Mammary epithelial cell (primary cell): ENCODE results near the gene UNC79.

ENCODE experiments used
- EZH2 ChIP-seq: IDR thresholded peaks from 2 replicates; pipeline ENCODE4 v1.6.1; 2012; ENCODE audit warnings: low read length, inconsistent platforms, borderline replicate concordance
- TF ChIP-seq, protein P1 (sequence below), 2 donors: IDR thresholded peaks in 1 of 2; conservative IDR thresholded peaks in 1 of 2; 2 replicates each; pipeline ENCODE4 v1.5.1; 2011 to 2012; ENCODE audit warnings: inconsistent platforms in 2 of 2, low read length in 2 of 2, mild to moderate bottlenecking in 2 of 2, control low read depth in 1 of 2, low read depth in 1 of 2; ENCODE audit not compliant: insufficient read depth in 1 of 2; ENCODE audit errors: extremely low read depth in 1 of 2

DNA sequence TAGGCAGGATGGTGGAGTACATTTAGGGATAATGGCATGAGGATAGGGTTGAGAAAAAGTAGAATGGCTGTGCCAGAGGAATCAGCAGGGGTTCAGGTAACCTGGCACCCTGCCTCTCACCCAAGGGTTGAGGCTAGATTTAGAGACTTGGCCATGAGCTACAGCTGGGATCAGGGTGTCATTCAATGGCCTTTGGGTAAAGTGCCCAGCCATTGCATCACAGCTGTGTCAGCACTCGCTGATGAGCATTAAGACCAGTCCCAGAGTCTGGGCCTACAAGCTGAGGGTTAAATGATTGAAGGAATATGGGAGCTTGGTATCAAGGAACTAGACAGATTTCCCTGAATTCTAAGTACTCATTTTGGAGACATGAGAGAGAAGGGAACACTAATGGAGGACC is 243.6 kb downstream of the UNC79 start:
- TF ChIP-seq, protein P1, sequence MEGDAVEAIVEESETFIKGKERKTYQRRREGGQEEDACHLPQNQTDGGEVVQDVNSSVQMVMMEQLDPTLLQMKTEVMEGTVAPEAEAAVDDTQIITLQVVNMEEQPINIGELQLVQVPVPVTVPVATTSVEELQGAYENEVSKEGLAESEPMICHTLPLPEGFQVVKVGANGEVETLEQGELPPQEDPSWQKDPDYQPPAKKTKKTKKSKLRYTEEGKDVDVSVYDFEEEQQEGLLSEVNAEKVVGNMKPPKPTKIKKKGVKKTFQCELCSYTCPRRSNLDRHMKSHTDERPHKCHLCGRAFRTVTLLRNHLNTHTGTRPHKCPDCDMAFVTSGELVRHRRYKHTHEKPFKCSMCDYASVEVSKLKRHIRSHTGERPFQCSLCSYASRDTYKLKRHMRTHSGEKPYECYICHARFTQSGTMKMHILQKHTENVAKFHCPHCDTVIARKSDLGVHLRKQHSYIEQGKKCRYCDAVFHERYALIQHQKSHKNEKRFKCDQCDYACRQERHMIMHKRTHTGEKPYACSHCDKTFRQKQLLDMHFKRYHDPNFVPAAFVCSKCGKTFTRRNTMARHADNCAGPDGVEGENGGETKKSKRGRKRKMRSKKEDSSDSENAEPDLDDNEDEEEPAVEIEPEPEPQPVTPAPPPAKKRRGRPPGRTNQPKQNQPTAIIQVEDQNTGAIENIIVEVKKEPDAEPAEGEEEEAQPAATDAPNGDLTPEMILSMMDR (conservative IDR thresholded peaks at IDR 0.05 in 1 of 2, IDR thresholded peaks at IDR 0.05 in 1 of 2; ENCODE audit: extremely low read depth in 1 of 2, insufficient read depth in 1 of 2, low read depth in 1 of 2, low read length in 2 of 2): no peak
- TF ChIP-seq EZH2: no peak
